ENCODE results near the gene DSP.

GRCh38 chr6:7624796-7625710 is 83.6 kb downstream of the DSP start:
- TF ChIP-seq CTCF (IDR thresholded peaks at IDR 0.05) = no peak
- TF ChIP-seq EZH2 (IDR thresholded peaks at IDR 0.05) = no peak

Measured in neural progenitor cell (in vitro differentiated cells).